Activated effector memory CD4-positive, alpha-beta T cell treated with Interleukin-2 at 50 U/mL for 16 hours (primary cell): ENCODE results near the gene RPUSD4.

Experiments
- DNase-seq: peaks from one replicate; pipeline ENCODE4 v3.0.0-alpha.2; 2020

RPUSD4 gene

DNA sequence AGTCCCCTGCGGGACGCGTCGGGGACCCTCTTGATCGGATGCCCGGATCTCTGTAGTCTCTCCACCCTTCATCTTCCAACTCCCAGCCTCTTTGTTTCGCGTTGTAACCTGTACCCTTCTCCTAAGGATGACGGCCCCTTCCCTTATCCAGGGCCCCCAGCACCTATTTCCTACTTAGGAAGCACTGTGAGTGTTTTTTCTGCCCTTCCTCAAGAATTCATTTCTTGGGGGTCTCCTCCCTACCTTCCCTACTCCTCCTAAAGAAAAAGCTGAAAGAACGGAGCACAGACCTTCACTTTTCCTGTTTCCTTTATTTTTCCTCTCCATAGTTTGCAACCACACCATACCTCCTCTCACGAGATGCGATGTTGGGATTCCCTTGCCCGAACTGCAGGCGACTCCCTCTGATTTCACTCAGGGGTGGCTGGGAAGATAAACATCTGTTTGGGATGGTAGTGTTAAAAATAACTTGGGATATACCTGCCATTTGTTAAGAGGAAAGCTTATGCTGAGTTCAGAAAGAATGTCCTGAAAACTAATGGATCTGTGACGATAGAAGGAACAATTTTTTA is 725 bp upstream of the RPUSD4 start:
- DNase-seq: no peak

DNA sequence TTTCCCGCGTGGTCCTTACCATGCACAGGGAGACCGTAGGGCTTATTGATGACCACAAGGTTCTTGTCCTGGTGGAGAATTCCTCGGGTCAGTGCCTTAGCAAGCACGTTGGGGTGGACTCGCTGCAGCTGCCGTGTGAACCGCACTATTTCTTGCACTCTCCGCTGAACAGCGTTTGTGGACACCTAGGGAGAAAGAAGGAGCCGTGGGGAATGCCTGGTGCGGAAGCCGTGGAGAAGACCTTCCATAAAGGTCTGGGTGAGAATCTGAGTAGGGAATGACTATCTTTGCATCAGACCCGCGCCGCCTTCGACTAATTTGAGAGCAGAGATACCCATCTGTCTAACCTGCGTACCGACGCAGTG is 597 bp downstream of the RPUSD4 start:
- no peak for DNase-seq

DNA sequence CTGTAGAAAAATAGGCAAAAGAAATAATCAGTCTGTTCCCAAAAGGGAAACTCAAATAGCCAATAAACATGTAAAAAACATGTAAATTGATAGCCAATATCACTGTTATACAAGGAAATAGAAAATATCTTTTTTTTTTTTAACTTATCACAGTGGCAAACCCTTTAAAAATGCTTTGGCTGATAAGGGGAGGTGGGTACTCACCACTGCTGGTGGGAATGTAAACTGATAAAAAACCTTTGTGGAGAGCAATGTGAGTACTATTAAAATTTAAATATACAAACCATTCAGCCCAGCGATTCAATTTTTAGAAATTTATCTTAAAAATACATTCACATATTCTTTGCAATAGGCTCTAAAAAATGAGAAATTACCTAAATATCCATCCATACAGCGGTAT is 3.6 kb downstream of the RPUSD4 start:
- DNase-seq: no peak

DNA sequence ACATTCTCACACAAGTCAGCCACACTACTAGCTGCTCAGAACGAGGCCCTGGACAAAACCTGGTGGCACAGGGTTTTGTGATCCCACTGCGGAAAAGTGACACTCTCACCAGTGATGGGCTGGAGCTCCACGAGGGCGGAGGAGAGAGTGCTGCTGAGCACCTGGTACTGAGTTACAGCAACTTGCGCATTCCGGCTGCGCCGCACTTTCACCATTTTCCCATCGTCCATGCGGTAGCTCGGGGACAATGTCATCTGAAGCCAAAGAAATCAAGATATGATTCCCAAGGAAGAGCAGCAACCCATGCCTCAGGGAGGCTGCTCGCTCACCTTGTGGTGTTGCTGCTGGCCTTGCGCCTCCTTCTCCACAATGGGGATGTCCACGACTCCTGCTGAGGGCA is 6.1 kb downstream of the RPUSD4 start:
- no peak for DNase-seq

DNA sequence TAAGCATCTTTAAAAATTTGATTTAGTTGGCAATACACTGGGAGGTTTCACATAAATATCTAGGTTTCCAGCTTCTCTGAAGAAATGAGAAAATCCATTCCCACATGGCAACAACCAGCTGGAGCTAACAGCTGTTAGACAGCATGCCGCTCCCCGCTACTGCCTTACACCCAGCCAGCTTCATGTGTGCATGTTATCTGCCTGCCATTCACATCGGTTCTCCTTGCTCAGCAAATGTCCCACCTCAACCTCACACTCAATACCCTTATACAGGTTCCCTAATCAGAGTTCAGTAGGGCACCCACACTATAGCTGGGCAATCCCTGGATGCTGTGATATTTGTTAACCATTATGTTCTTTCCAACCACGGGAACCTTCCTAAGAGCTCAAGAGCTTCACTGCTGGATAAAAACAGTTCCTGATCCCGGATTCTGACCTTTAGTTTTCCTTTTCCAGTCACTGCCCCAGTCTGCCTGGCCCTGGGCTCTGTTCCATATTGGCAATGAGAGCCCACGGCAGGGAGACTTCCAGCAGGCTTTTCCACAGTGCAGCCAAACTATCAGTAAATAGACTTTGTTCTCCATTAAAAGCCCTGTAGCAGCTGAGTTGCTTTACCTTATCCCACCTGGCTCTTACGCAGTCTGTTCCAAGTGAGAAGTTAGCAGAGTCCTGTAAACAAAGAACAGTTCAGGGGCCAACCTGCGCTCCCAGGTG is 8.6 kb downstream of the RPUSD4 start:
- no peak for DNase-seq

DNA sequence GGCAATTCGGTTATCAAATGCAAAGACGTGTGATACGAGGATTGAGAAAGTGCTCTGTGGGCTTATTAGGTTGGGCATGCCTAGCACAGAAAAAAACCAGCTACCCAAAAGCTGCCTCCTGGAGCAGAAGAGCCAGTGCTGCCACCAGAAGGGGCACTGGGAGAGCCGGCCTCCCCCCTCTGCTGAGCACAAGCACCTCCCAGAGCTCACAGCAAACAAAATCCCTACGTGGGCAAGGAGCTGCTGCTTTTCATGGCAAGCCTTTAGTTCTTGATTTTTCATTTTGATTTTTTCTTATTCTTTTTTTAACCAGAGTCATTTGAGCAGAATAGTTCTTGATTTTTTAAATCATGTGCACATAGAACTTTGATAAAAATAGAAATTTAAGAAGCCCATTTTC is 12.8 kb downstream of the RPUSD4 start:
- no peak for DNase-seq

DNA sequence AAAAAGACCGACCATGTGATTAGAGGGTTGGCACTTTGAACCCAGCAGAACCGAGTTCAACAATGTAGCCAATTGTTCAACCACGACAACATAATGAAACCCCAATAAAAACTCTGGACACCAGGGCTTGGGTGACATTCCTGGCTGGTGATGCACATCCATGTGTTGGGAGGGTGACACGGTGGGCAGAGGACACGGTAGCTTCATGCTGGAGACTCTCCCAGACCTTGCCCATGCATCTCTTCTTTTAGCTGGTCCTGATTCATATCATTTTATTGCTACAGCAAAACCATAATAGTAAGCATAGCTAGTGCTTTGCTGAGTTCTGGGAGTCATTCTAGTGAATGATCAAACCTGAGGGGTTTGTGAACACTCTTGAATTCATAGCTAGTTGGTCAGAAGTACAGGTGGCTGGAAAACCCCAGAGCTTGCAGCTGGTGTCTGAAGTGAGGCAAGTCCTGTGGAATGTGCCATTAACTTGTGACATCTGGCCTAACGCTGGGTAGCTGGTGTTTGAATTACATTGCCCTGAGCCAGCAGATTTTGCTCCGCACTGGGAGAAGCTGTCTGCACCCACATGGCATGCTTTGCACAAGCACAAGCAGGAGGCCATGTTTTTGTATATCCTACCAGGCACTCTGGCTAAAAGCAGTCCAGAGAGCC is 14.0 kb downstream of the RPUSD4 start:
- DNase-seq: no peak

DNA sequence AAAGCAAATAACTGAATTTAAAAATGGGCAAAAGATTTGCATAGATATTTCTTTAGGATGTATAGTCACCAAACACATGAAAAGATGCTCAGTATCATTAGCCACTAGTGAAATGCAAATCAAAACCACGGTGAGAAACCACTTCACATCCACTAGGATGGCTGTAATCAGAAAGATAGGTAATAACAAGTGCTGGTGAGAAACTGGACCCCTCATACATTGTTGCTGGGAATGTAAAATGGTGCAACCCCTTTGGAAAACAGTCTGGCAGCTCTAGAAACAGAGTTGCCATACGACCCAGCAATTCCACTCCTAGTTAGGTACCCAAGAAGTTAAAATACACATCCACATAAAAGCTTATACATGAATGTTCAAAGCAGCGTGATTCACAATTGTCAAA is 16.3 kb downstream of the RPUSD4 start:
- no peak for DNase-seq

DNA sequence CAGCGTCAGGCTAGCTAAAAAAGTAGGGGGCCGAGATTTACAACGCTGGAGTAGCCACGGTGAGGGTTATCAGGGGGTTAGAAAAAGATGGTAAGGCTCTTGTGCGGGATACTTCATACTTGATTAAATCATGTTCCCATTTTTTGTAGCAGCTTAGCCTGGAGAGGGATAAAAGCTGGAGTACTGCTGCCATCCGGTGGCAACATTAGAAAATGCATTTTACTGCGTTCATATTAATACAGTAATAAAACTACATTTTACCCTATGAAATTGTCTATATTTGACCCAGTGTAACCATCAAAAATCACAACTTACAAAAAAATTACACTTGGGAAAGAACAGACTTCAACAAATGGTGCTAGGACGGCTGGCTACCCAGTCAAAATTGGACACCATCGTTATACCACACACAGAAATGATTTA is 17.3 kb downstream of the RPUSD4 start:
- no peak for DNase-seq

DNA sequence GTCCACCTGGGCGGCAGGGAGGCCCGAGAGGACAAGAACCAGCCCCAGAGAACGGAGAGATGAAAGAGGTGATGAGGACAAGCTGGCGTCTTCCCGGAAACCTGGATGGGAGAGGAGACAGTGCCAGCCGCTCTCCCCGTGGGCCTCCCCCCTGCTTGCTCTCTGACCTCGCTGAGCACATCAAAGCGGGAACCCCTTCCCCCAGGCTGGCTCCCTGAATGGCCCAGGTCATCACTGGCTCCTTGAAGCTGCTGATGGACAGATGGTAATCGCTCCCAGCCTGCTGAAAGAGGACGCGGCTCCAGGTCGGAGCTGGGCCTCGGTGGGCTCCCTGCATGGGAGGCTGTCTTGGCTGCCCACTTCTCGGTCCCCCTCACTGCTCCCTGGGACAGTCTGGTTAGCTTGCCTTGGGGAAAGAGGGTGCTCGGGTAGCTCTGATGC is 18.4 kb downstream of the RPUSD4 start:
- DNase-seq: no peak

DNA sequence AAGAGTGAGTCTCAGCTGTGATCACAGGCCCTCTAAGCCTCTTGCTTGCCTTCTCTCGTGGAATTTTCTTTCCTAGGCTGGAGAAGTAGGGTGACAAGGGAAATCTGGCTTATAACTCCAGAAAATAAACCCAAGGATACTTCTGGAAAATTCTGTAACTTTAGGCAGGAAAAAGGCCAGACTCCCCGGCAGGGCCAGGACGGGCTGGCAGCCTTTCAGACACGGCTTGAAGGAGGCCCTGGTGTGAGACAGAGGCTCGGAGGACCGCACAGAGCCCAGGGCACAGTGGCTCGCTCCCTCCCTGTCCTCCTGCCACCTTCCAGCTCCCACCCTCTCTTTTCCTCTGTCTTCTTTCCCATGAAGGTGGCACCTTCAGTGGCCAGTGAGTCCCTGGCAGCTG is 19.1 kb downstream of the RPUSD4 start:
- no peak for DNase-seq

DNA sequence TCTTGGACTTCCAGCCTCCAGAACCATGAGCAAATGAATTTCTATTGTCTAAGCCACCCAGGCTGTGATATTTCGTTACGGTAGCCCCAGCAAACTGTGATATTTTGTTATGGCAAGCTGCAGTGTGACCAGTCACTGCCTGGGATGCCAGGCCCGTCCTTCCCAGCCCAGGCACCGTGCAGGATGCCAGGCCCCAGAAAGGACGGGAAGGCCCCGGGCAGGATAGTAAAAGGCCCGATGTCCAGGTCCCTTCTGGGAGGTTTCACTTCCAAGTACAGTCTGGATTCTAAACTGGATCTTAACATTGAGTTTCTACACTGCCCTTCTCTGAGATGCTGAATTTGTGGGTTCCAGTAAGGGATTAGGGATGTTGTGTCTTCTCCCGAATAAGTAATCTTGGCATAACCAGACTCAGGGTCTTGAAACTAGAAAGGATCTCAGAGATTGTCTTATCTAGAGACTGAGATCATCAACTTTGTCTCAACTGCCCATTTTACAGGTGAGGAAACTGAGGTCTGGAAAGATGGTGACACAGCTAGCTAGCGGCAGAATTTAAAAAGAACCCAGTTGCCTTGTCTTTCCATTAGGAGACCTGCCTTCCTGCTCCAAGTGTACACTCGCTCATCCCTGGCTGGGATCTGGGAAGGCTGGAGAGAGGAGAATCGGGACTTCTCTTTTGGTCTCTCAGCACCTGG is 19.9 kb downstream of the RPUSD4 start:
- DNase-seq: no peak

DNA sequence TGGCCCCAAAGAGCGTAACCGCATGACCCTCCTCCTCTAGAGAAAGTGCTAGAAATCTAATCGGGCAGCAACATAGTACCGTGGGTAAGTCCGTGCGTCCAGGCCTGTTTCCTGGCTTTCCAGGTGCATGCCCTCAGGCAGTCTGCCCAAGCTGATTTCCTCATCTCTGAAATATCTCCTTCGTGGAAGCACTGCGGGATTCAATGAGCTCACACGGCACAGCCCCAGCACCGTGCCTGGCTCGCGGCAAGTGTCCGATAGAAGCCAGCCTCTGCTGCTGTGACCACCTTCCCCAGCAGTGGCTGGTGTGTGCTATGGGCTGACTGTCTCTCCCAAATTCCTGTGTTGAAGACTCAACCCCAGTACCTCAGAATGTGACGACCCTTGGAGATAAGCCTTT is 20.7 kb downstream of the RPUSD4 start:
- no peak for DNase-seq

DNA sequence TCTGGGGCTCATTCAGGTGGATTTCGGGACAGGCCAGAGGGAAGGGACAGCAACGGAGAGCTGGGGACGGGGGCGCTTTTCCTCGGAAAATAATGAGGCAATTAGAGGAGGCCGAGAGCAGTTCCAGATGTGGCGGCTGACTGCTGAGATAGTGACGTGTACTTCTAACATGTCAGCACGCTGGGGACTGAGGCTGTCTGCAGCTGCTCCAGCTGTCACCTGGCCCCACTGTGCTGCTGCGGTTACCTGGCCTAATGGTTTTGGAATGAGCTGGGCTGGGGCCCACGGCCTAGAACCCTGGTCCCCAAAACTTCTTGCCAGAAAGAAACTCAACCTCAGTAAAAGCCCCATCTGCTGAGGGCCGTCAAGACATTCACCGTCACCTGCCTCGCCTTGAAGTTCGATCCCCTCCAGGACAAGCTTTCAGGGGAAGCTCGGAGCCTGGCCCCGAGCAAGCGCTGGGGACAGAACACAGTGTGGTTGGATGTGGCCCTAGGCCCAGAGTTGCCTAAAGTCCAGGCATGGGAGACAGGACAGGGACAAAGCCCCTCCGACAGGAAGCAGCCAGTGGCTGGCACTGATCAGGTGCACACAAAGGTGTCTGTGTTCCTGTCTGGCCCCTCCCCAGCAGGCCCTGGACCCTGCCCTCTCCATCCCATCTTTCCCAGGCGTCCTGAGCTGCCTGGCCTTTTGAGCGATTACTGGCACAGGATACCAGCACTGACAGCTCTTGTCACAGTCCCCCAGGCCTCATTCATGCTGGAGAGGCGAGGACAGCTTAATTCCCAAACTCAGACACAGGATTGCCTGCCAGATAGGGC is 22.1 kb downstream of the RPUSD4 start:
- DNase-seq: no peak

DNA sequence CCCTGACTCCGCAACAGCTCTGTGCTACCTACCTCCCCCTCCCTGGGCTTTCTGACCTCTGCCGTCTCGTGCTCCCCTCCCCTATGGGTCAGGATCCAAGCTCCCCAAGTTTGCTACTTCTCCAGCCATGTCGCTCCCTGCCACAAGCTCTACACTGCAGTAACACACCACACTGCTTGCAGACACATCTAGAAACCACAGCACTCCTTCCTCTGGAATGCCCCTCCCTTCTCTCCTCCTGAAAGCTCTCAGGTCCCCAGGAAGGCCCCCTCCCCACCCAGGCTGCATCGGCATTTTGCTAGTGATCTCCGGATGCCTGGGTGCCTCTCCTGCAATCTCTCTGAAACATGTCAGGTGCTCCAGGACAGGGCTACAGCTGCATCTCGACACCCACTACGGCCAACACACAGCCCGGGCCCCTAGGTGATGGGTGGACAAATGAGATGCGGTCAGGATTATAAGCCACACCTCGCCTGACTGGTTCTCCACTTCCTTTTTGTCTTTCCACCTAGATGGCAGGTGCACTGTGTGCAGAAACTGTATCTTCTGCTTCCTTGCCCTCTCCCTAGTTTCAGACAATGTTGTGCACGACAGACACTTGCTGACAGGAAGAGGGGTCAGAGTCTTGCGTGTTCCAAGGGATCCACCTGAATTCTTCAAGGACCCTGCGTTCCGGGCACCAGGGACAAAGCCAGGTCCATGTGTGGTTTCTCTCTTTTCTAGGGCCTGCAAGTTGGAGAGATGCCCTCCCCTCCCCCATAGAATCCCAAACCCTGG is 22.9 kb downstream of the RPUSD4 start:
- no peak for DNase-seq

DNA sequence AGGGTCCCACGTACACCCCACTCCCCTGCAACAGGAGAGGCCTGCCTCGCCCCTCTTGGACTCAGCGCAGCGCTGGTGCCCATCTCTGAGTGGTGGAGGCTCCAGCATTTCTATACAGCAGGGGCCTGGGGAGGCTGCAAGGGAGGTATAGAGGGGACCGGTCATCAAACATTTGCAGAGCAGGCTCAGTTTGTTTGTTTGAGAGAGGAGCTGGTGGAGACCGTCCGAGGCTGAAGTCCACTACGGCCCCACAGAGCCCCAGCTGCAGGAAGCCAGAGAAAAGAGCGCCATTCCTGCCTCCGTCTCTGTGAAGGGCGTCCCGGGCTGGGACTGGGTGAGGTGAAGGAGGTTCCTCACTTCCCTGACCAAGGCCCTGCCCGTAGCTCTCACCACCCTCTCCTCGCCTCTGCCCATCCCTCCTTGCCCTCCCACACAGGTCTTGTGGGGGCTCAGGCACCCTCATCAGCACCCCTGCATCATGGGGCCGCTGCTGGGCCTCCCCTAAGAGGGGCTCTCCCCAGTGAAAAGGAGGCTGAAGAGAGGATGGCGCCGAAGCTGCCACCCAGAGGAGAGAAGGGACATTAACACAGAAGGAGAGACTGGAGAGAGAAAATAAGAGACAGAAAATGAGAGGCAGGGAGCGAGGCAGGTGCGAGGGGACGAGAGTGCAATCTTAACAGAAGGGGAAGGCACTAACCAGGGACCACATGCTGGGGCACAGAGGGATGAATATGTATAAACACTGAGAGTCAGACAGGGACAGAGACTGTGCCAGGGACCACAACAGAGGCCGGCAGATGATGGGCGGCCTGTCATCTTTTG is 24.5 kb downstream of the RPUSD4 start:
- DNase-seq: no peak

DNA sequence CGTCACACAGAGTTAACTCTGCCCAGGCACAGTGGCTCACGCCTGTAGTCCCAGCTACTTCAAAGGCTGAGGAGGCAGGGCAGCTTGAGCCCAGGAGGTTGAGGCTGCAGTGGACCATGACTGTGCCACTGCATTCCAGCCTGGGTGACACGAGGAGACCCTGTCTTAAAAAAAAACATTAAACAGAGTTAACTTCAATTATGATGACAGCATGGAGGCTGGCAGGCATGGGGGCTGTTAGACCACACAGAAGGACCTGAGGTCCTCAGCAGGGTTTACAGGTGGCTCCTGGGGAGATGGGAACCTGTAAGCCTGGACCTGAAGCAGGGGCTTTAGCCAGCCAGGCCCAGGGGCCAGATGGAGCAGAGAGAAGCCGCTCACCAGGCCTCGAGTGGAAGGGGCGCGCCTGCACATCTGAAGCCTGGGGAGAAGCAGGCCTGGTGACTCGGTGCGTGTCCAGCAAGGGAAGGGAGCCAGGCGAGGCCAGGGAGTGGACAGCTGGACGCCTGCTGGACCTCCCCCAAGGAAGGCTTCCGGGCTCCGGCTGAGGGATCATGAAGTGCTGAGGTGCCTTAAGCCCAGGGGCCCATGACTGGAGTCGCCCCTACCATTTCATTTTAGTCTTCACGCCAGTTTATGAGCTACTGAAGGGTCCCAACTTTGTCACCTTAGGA is 25.3 kb downstream of the RPUSD4 start:
- DNase-seq: no peak

DNA sequence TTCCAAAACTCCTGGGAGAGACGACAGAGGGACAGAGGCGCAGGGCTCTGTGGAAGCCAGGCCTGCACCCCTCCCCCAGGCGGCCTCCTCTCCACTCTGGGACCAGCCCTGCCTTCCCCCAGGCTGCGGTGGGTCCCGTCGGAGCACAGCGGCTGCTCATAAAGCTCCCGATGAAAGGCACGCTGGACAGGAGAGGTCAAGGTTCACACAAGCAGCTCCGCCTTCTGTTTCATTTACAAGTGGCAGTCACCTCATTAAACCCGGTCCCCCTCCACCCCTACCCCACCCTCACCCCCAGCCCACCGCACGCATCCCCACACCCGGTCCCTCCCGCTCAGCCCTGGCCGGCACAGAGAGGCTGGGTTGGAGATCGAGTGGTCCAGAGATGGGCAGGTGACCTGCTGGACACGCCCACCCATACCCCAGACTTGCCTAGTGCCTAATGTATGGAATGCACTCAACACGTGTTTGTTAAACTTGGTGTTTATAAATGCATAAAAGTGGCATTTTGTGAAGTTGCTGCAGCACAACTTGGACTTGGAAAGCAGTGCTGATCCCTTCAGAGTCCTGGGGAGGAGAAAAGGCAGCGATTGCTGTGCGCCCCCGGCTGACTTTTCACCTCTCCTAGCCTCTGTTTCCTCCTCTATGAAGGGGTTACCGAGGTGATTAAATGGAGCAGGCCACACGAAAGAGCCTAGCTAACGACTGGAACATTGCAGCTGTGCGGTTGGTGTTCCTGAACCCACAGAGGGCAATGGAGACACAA is 26.0 kb downstream of the RPUSD4 start:
- DNase-seq: no peak

DNA sequence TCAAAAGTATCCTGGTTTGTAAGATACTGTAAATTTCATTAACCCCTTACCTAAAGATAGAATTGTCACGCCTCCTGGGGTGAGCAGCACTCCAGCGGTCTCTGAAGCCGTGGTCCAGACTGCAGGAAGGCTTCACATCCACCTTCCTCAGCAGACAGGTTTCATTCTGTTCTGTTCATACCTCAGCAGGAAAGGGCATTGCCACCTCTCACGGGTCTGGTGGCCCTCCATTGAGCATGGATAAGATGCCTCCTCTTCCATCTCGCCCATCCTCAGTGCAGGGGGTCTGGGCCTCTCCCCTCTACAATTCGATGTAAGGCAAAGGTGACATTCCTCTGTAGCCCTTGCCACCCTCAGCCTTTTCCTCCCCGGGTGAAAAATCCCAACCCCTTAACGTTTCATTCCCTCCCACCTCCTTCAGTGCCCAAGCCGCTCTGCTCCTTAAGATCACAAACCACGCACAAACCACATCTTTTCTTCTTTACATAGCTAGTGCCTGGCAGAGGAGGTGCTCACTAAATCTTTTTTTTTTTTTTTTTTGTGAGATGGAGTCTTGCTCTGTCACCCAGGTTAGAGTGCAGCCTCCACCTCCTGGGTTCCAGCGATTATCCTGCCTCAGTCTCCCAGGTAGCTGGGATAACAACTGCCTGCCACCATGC is 28.5 kb downstream of the RPUSD4 start:
- no peak for DNase-seq
